Activated CD4-positive, CD25-positive, alpha-beta regulatory T cell treated with anti-CD3 and anti-CD28 coated beads, Interleukin-2, amount 50 U/mL, for 24 hours (primary cell): Measurements from ENCODE around the gene NRXN3.
"Not testable (repeated sequence)": the region's sequence is repeated elsewhere in the genome, so short reads cannot be mapped to it uniquely, and the experiment has no call there.

Experiments used
- ATAC-seq, 2 donors: fragments of 150-1000 bp; cut with Tn5 transposase; one replicate each; pipeline ENCODE4 v1.10.0; 2021; ENCODE audit warnings: mild to moderate bottlenecking in 1 of 2, moderate library complexity in 1 of 2

NRXN3 gene

DNA sequence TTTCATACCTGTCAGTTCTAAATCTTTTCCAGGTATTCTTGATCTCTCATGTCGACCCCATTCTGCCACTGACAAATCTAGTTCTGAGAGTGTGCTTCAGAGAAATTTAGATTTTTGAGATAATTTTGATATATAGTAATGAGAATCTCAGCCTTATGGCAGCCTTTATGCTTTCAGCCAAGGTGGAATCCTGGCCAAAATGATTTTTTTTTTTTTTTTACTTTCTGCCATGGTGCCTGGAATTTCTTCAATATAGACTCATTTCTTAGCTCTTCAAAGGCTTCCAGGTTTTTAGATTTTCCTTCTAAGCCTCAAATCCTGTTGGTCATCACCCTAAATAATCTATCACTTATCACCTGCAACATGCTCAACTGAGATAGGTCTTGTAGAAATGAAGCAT lies 926.6 kb downstream of the NRXN3 start:
- ATAC-seq = no peak

GRCh38 chr14:79098324-79098723 lies 928.2 kb downstream of the NRXN3 start:
- no peak for ATAC-seq

DNA sequence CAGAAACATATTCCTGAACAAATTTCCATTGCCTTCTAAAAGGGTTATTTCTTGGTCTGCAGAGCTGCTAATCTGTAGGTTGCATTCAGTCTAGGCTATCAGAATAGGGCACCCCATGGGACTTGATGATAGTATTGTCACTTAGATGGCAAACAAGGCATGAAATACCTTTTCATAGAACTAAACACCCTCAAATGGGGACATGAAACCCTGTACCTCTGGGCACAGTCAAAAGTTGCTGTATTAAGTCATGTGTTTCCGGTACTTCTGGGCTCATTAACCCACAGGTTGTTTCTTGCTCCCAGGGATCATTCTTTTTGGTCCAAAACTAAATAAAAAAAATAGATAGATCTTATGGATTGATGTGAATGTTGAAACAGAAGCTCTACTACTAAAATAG lies 930.4 kb downstream of the NRXN3 start:
- ATAC-seq = no peak

GRCh38 chr14:79101388-79101787 lies 931.2 kb downstream of the NRXN3 start:
- ATAC-seq = no peak

DNA sequence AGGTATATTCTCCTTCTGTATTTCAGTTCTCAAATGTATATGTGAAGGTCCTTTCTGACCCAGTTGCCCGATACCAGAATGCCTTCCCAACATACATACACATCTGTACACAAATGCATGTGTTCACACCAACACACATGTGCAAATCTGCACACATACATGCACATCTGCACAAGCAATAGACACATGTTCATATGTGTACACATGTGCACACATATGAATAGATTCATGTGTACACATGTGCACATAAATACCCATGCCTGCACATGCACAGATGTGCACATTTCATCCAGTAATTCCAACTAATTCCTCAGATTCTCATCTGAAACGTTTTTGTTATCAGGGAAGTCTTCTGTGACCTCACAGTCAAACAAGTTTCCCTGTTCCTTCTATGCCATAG lies 933.6 kb downstream of the NRXN3 start:
- ATAC-seq = no peak

DNA sequence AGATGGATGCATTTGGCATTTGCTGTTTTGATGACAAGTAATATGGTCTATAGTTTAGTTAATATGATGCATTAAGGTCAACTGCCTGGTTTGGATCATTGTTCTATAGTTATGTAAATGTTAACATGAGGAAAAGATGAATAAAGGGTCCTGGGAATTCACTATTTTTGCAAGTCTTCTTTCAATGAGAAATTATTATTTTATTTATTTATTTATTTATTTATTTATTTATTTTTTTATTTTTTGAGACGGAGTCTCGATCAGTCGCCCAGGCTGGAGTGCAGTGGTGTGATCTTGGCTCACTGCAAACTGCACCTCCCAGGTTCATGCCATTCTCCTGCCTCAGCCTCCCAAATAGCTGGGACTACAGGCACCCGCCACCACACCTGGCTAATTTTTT lies 940.4 kb downstream of the NRXN3 start:
- ATAC-seq = not testable (repeated sequence)

DNA sequence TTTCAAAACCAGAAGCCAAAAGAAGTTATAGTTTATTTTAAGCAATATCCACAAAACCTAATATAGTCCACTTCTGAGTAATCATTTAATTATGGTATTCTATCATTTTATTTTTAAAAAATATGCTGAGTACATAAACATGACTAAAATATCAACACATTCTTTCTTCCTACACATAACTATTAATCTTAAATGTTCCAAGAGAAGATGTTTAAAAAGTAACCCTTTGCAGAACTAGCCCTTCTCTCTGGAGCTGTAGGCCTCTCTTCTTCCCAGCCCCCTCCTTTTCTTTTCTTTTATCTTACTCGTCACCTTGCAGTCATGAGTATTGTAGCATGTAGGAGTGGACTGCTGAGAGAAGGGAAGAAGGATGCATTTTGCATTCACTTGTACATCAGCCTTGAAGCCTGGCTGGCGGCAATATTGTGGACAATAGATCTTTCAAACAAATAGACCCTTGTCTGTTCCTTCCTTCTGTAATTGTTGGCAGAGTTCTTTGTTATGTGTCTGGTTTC lies 941.9 kb downstream of the NRXN3 start:
- ATAC-seq = no peak

DNA sequence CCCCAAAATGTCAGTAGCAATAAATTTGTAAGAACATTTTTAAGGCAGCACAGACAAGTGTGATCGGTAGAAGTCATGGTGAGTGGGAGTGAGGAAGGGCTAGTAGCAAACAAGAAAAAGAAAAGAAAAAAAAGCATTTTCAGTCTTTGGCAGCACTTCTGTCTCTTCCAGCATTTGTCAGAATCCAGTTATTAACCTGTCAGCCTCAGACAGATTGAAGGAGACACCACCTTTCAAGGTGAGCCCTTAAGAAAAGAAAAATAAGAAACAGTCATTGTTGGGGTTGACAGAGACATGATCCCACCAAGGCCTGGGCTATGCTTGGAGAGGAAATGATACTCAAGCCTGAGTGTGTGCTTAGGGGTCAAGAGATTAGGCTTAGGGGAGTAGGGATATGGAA lies 947.4 kb downstream of the NRXN3 start:
- ATAC-seq = no peak

DNA sequence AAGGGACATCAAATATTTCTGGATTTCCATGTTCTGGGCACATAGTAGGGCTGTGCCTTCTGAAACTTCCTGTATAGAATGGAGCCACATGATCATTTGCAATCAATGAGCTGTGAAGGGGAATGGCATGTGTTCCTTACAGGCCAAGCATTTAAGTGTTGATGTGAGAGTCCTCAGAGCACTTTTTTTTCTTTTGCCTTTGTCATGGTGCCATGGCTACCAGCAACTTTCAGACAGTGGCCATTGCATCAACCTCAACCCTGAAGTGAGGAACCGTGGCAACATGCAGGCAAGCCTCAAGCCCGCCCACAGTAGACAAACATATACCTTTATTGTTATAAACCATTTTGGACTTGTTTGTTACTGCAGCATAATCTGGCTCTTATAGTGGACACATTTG lies 948.1 kb downstream of the NRXN3 start:
- no peak for ATAC-seq

GRCh38 chr14:79134361-79134760 lies 964.2 kb downstream of the NRXN3 start:
- no peak for ATAC-seq

DNA sequence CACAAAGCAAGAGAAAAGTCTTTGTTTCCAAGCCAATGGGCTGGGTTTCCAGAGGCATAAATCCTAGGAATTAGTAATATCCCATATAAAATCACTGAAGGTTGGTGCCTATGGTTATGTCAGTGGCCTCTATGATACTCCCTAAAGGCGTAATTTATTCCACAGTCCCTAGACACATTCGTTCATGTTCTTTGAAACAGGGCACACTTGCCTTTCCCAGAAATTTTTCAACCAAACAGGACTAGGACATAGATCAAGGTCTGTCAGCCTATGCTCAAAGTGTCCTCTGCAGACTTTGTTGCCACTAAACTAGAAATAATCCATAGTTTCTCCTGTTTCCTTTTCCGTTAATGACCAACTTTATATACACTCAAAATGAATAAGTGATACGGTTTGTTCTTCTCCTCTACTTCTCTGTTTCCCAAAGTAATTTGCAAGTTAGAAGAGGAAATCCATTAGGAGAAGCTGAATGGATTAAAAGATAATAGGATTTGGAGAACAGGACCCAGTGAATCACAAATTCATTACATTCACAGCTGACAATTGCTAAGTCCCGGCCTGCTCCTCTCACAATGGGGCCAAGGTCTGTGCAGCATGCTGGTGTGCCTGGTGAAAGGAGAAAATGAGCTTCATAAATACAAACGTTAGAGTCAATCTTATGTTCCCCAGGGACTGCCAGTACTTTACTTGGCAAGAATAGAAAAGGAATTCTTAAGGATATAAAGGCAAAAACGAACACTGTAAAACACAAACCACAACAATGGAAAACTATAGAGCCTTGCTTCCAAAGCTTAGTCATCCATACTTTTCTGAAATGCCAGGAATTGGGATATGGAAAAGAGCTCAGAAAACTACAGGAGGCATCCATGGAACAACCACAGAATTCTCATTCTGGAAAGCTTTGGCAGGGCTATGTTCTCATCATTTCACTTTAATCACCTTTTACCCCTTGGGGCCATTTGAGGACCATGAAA lies 966.2 kb downstream of the NRXN3 start:
- ATAC-seq = no peak

- no peak for ATAC-seq
Observed at GRCh38 chr14:79137045-79137430, 966.9 kb downstream of the NRXN3 start.

DNA sequence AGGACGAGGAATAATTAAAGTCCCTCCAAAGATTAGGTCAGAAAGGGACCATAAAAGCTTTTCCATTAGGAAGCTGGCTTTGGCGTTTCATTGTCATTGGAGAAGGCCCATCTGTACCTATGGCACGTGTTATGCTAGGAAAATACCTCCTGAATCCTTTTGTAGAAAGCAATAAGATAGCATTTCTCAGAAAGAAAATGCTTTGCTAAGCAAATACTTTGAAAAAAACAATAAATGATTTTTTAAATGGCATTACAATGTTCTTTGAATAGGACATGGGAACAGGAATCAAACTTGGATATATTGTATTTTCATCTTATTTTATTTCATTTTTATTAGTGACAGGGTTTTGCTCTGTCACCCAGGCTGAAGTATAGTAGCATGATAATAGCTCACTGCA lies 967.7 kb downstream of the NRXN3 start:
- ATAC-seq = no peak

- no peak for ATAC-seq
Observed at GRCh38 chr14:79144896-79145295, 974.7 kb downstream of the NRXN3 start.

- ATAC-seq = no peak
Observed at GRCh38 chr14:79150226-79150625, 980.1 kb downstream of the NRXN3 start.

GRCh38 chr14:79157369-79157768 lies 987.2 kb downstream of the NRXN3 start:
- no peak for ATAC-seq

GRCh38 chr14:79161571-79161970 lies 991.4 kb downstream of the NRXN3 start:
- ATAC-seq = no peak

- ATAC-seq = no peak
Observed at GRCh38 chr14:79162833-79163232, 992.7 kb downstream of the NRXN3 start.

DNA sequence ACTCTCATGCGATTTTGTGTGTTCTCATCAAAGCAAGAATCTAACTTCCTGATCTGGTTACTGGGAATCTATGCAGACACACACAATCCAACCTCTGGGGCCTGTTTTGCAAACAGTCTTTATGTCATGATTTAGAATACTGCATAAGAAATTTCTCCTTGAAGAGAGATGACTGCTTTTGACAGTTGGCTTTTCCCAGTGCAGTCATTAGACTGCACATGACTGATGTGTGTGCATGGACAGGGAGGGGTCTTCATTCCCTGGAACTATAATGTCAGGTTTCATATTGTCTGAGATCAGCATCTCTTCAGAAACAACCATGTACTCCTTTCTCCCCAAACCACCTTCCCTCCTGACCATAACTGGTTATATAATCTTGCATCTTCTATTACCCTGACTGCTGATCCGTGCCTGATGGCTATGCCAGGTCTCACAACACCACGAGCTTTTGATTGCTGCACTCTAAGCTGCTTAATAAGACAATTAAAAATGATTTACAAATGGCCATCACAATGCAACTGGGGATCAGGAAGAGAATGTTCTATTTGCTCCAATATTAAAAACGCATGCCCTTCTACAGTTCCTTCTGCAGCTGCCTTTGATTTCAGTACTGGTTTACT lies 995.4 kb downstream of the NRXN3 start:
- ATAC-seq = no peak

DNA sequence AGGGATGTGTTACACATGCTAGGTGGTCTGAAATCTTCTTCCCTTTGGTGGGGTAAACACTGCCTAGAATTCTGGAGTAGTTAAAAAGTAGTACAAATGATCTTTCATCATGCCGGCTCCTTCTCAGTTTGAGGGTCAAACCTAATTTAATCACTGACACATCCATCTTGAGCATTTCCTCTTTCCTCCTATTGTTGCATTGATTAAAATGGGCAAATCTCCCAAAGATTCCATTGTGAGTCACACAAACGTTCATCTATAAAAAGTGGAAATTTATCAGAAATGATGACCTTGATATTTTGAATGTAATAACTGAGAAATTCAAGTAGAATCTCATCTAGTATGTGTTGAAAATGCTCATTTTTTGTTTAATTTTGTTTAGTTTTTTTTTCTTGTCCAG lies 996.0 kb downstream of the NRXN3 start:
- ATAC-seq = no peak

DNA sequence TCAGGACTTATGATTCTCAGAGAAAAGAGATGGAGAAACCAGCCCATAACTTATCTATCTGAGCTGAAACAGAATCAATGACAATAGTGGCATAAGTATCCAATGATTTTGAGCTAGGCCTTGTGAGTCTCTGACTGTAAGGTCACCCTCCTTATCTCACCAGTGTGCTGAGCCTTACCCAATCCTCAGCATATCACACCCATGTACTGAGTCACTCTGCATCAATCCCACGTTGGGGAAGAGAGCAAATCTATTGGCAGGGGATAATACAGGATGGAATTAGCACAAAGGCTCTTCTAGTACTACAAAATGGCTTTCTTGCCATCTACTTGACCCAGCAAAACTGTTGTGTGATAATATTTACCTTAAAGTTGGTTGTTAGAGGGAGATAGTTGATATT lies 997.8 kb downstream of the NRXN3 start:
- no peak for ATAC-seq

DNA sequence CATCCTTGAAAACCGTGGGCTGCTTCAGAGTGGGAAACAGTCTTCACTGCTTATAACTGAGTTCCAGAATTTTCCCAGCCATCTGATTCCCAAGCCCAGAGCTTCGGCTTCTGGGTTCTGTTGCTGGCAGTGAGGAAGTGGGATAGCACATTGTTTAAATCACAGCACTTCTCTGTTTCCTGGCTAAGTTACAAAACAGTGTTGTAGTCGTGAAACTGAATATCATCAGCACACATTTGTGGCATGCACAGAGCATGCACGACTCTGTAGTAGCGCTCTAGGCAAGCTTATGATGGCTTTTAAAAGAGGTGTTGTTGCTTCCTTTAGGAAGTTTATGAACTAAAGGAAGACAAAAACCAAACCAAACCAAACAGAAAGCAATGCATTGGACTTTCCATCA lies 1005.5 kb downstream of the NRXN3 start:
- ATAC-seq = no peak

- ATAC-seq = no peak
Observed at GRCh38 chr14:79177106-79177505, 1006.9 kb downstream of the NRXN3 start.

DNA sequence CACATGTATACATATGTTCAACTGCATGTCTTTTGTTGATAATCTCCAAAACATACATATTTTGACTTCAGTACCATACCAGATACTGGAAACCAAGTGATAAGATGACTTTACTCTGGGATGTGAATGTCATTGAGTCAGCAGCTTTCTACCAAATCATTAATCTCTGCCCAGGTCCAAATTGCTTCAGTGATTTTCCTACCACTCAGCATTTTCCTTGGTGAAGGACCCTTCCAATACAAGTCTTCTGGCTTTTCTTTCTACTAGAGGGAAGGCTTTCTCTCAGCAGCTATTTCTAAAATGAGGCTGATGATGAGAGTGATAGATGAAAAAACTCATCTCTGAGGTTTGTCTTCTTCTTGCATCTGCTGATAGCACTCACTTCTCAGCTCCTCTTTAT lies 1008.5 kb downstream of the NRXN3 start:
- ATAC-seq = no peak
